BJ (cell line): ENCODE results near the gene ITSN1. TPM values are rescaled to one million over a fixed set of nuclear protein-coding genes. Genes with fewer than 3 reads are reported as not detected.

Experiments
- CTCF ChIA-PET: fragments of 350-600 bp; formaldehyde crosslinking; extraction: SDS; loops from one replicate; lab custom pipeline; 2021; ENCODE audit warnings: antibody characterized with exemption, inconsistent platforms; lab: Yijun Ruan, JAX
- POLR2A ChIA-PET: fragments of 300-600 bp; sonication (Branson Sonifier 250); formaldehyde crosslinking; extraction: SDS; loops from one replicate; lab custom pipeline; 2021; ENCODE audit warnings: antibody characterized with exemption; lab: Charles Lee
- DNase-seq: peaks from one replicate; pipeline ENCODE4 v3.0.0-alpha.2; 2011; ENCODE audit warnings: low read depth
- H3K27me3 ChIP-seq: 2 replicates; pipeline ENCODE4 v1.6.0; 2011; ENCODE audit warnings: low read length; ENCODE audit not compliant: control insufficient read depth, insufficient read depth
- H3K36me3 ChIP-seq: 2 replicates; pipeline ENCODE4 v1.5.1; 2011; ENCODE audit warnings: low read length; ENCODE audit not compliant: control insufficient read depth, insufficient read depth
- H3K4me3 ChIP-seq: 2 replicates; pipeline ENCODE4 v1.5.1; 2011; ENCODE audit warnings: low read depth, mild to moderate bottlenecking, control low read depth, low read length
- CTCF ChIP-seq: IDR thresholded peaks from 2 replicates; pipeline ENCODE4 v1.5.1; 2011; ENCODE audit warnings: low read depth, mild to moderate bottlenecking, control low read depth, inconsistent platforms, low read length, moderate library complexity; ENCODE audit not compliant: insufficient read depth
- polyA plus RNA-seq: library from polyadenylated mRNA; depleted of rRNA; stranded (reverse); fragments of >200 nt; gene quantifications from 2 replicates; pipeline ENCODE4 v1.2.3, GENCODE V29; 2011

Gene ITSN1
- polyA plus RNA-seq, 1 experiment, result 68.4 TPM

- ChIA-PET POLR2A (no interaction called here), CTCF (interaction anchor here (1.1 kb wide), 1 partner anchor 17 kb away, joined by 4 read pairs; no protein-coding TSS in a partner anchor)
- H3K27me3 ChIP-seq, result no peaks in the 10 kb centered on the region
- no peak for DNase-seq
- no peaks in the 10 kb centered on the region for H3K36me3 ChIP-seq
- H3K4me3 ChIP-seq, result no peak overlapping the region
- TF ChIP-seq CTCF, result no peak
These were observed 206.1 kb downstream of the ITSN1 start for GRCh38 chr21:33848249-33848953.

GRCh38 chr21:33849834-33850233, 207.5 kb downstream of the ITSN1 start:
- Histone ChIP-seq H3K27me3 (no peaks in the 10 kb centered on the region), H3K4me3 (no peak overlapping the region), H3K36me3 (no peaks in the 10 kb centered on the region)
- TF ChIP-seq CTCF, result no peak
- ChIA-PET CTCF (no interaction called here), POLR2A (no interaction called here)
- DNase-seq, result no peak

GRCh38 chr21:33850401-33850800, 208.1 kb downstream of the ITSN1 start:
- Histone ChIP-seq H3K4me3 (no peak overlapping the region), H3K36me3 (no peaks in the 10 kb centered on the region), H3K27me3 (no peaks in the 10 kb centered on the region)
- CTCF ChIA-PET, result no interaction called here
- no peak for TF ChIP-seq CTCF
- POLR2A ChIA-PET, result no interaction called here
- no peak for DNase-seq

GRCh38 chr21:33850985-33851384, 208.7 kb downstream of the ITSN1 start:
- Histone ChIP-seq H3K27me3 (no peaks in the 10 kb centered on the region), H3K4me3 (no peak overlapping the region), H3K36me3 (no peaks in the 10 kb centered on the region)
- TF ChIP-seq CTCF, result no peak
- ChIA-PET POLR2A (no interaction called here), CTCF (no interaction called here)
- DNase-seq, result no peak

GRCh38 chr21:33852485-33852884, 210.2 kb downstream of the ITSN1 start:
- Histone ChIP-seq H3K36me3 (no peaks in the 10 kb centered on the region), H3K4me3 (no peak overlapping the region), H3K27me3 (no peaks in the 10 kb centered on the region; the same call in 1 of the 2 replicates)
- CTCF ChIA-PET, result no interaction called here
- POLR2A ChIA-PET, result no interaction called here
- no peak for DNase-seq
- TF ChIP-seq CTCF, result no peak
